HepG2 (cell line): ENCODE measurements around the gene STUB1. TPM values are rescaled to one million over a fixed set of nuclear protein-coding genes. Genes with fewer than 3 reads are reported as not detected.

Experiments used
- HMGXB4 ChIP-seq, 2 experiments: sonication (generic) in 1 of 2; formaldehyde crosslinking in 1 of 2; IDR thresholded peaks; 2 replicates each; pipeline versions ENCODE4 v1.4.0 to v1.6.1; 2018 to 2020; ENCODE audit warnings: missing genetic modification reagents in 2 of 2, borderline replicate concordance in 1 of 2, low read depth in 1 of 2, mild to moderate bottlenecking in 1 of 2, missing biosample characterization in 1 of 2
- KDM2A ChIP-seq: sonication (generic); formaldehyde crosslinking; IDR thresholded peaks from 2 replicates; pipeline ENCODE4 v1.4.0; 2020; ENCODE audit warnings: low read depth, missing genetic modification reagents, borderline replicate concordance
- KDM5B ChIP-seq: sonication (generic); formaldehyde crosslinking; IDR thresholded peaks from 2 replicates; pipeline ENCODE4 v1.4.0; 2020; ENCODE audit warnings: missing genetic modification reagents, mild to moderate bottlenecking, borderline replicate concordance
- MIER2 ChIP-seq: IDR thresholded peaks from 2 replicates; pipeline ENCODE4 v1.6.1; 2016; ENCODE audit warnings: missing biosample characterization, missing genetic modification reagents
- PCBP2 ChIP-seq: fragments of 200-400 bp; formaldehyde crosslinking; optimal IDR thresholded peaks from 2 replicates; pipeline ENCODE3; 2018; ENCODE audit warnings: low read length, low read depth; ENCODE audit not compliant: poor library complexity, severe bottlenecking
- SP4 ChIP-seq: sonication (generic); formaldehyde crosslinking; IDR thresholded peaks from 2 replicates; pipeline ENCODE4 v1.8.1; 2023; ENCODE audit warnings: mild to moderate bottlenecking, missing genetic modification reagents
- THAP11 ChIP-seq: IDR thresholded peaks from 2 replicates; pipeline ENCODE4 v1.6.1; 2016; ENCODE audit warnings: missing biosample characterization, missing genetic modification reagents
- ZFP62 ChIP-seq: sonication (generic); formaldehyde crosslinking; IDR thresholded peaks from 2 replicates; pipeline ENCODE4 v1.4.0; 2020; ENCODE audit warnings: missing genetic modification reagents
- ZNF33A ChIP-seq: sonication (generic); formaldehyde crosslinking; IDR thresholded peaks from 2 replicates; pipeline ENCODE4 v1.5.1; 2020; ENCODE audit warnings: missing genetic modification reagents, mild to moderate bottlenecking, moderate library complexity, borderline replicate concordance
- ZNF646 ChIP-seq: sonication (generic); formaldehyde crosslinking; IDR thresholded peaks from 2 replicates; pipeline ENCODE4 v1.9.0; 2021; ENCODE audit warnings: mild to moderate bottlenecking, missing genetic modification reagents
- ZNF687 ChIP-seq: sonication (generic); formaldehyde crosslinking; IDR thresholded peaks from 2 replicates; pipeline ENCODE4 v1.5.1; 2020; ENCODE audit warnings: mild to moderate bottlenecking, missing genetic modification reagents, moderate library complexity
- polyA plus RNA-seq, 8 experiments: library from polyadenylated mRNA; depleted of rRNA in 3 of 8; stranded (reverse) in 7 of 8; unstranded in 1 of 8; fragments of >200 nt; fragmentation: Illumina TruSeq in 4 of 8; extraction: Trizol in 4 of 8; gene quantifications; 2 replicates each; pipeline versions ENCODE4 v1.2.1 to v1.2.3, GENCODE V29; 2011 to 2016; ENCODE audit warnings: low read depth in 4 of 8, missing spikeins in 1 of 8, mixed read lengths in 1 of 8; ENCODE audit not compliant: insufficient read depth in 1 of 8
- total RNA-seq, 5 experiments: library from RNA; depleted of rRNA; stranded (reverse); fragments of >200 nt; fragmentation: Illumina TruSeq; extraction: Trizol; gene quantifications; 2 replicates each; pipeline ENCODE4 v1.2.3, GENCODE V29; 2016; ENCODE audit warnings: low read depth in 1 of 5
- TF ChIP-seq, protein P1 (sequence below): sonication (generic); formaldehyde crosslinking; IDR thresholded peaks from 2 replicates; pipeline ENCODE4 v1.5.0; 2020; ENCODE audit warnings: missing genetic modification reagents, mild to moderate bottlenecking, borderline replicate concordance
- TF ChIP-seq, protein P2 (sequence below): sonication (generic); formaldehyde crosslinking; IDR thresholded peaks from 2 replicates; pipeline ENCODE4 v1.8.0; 2022; ENCODE audit warnings: missing genetic modification reagents, low read depth, mild to moderate bottlenecking, borderline replicate concordance

Gene STUB1
- total and polyA plus RNA-seq, 2 of the 13 experiments (the other 11 are each of a cell fraction or from before 2014, with no cell fraction given): 52.9 to 78.2 TPM

DNA sequence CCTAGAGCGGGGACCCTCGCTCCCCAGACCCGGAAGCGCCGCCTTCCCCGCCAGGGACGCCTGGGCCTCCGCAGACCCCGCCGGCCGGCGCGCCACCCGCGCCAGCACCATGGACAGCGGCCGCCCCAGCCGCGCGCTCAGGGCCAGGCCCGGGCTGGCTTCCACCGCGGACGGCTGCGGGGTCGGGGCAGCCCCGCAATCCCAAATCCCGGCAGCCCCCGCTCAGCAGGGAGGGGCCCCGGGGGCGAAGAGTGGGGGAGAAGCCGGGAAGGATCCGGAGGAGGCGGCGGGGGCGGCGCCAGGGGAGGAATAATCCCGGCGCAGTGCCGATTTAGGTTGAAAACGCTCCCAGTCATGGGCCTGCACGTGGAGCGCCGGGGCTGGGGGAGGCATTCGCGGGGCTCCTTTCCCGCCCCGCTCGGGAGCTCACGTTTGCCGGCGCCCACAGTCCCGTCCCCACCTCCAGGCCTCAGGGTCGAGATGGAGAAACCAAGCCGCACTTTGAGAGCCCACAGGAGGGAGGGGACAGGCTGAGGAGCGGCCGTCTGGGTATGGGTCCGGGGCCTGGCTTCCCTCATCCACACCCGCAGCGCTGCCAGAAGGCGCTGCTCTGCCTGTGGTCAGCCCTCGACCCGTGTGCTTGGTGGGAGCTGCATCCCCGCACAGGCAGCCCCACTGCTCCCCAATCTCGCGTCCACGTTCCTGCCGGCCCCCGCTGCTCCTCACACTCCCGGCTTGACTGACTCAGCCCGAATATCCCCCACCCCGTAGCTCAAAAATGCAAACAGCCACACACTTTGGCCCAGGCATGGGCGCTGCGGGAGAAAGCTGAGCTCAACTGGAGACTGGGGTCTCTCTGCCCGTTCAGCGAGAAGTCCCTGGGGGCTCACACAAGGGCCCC is 20.7 kb downstream of the STUB1 start (continued):
- TF ChIP-seq HMGXB4 (CRISPR knock-in tag; IDR thresholded peaks at IDR 0.05; ENCODE audit: borderline replicate concordance in 1 of 2, low read depth in 1 of 2) (no peak), ZNF646 (no peak), MIER2 (CRISPR knock-in tag) (peak; percentile 91), KDM2A (CRISPR knock-in tag) (no peak), KDM5B (peak; percentile 52; the same call in 1 of the 2 replicates), THAP11 (CRISPR knock-in tag) (peak; percentile 58; the same call in 1 of the 2 replicates), ZNF687 (peak; percentile 51; the same call in 1 of the 2 replicates), SP4 (CRISPR knock-in tag) (no peak), ZNF33A (no peak), ZFP62 (CRISPR knock-in tag) (no peak), PCBP2 (no peak)
- TF ChIP-seq, protein P1, sequence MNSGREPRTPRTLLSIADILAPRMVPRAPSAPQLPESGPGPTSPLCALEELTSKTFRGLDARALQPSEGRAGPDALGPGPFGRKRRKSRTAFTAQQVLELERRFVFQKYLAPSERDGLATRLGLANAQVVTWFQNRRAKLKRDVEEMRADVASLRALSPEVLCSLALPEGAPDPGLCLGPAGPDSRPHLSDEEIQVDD (CRISPR knock-in tag): no peak; the same call in 1 of the 2 replicates
- TF ChIP-seq, protein P2, sequence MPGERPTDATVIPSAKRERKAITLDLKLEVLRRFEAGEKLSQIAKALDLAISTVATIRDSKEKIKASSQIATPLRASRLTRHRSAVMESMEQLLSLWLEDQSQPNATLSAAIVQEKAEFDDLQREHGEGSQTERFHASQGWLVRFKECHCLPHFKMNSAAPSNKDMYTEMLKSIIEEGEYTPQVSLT (CRISPR knock-in tag): no peak
